HepG2 (cell line): ENCODE results near the gene H2AZ1. TPM values are rescaled to one million over a fixed set of nuclear protein-coding genes. Genes with fewer than 3 reads are reported as not detected.

Experiments used
- ATAC-seq: fragments of 200-7000 bp; cut with Tn5 transposase; 3 replicates; pipeline ENCODE4 v1.9.1; 2020; ENCODE audit warnings: mild to moderate bottlenecking, moderate library complexity
- BruUV-seq: library from RNA; stranded (reverse); fragments of 400-500 nt; replicated peaks from 2 replicates; lab custom pipeline; 2021; lab: Mats Ljungman, UMichigan
- CTCF ChIA-PET: fragments of 300-600 bp; formaldehyde crosslinking; extraction: SDS; loops from one replicate; lab custom pipeline; 2021; ENCODE audit warnings: low total read pairs, inconsistent platforms, low intra/inter-chr PET ratio; lab: Yijun Ruan, JAX
- POLR2A ChIA-PET: fragments of 350-600 bp; sonication (Branson Sonifier 250); formaldehyde crosslinking; loops from one replicate; lab custom pipeline; 2020; ENCODE audit warnings: antibody characterized with exemption, inconsistent platforms; lab: Yijun Ruan, JAX
- DNase-seq: peaks from one replicate; pipeline ENCODE4 v3.0.0-alpha.2; 2015; ENCODE audit warnings: low spot score
- FAIRE-seq: peaks from 3 replicates; lab custom pipeline; 2011; peaks lifted over from hg19 to GRCh38; lab: Jason Lieb, UNC
- H2AFZ ChIP-seq: one replicate; pipeline ENCODE4 v1.6.1; 2011; ENCODE audit warnings: low read length, inconsistent platforms
- H3K27ac ChIP-seq: fragments of 300-600 bp; 3 replicates; pipeline ENCODE4 v1.8.0; 2011; ENCODE audit warnings: mixed run types, mild to moderate bottlenecking, mixed read lengths, low read length, inconsistent platforms; ENCODE audit not compliant: insufficient read depth; ENCODE audit errors: extremely low read length
- H3K27me3 ChIP-seq, 2 experiments: fragments of 200-600 bp in 1 of 2; 2 replicates in 1 of 2; 3 replicates in 1 of 2; pipeline versions ENCODE4 v1.6.0 to v1.8.0; 2011; ENCODE audit warnings: low read length in 2 of 2, mild to moderate bottlenecking in 2 of 2, moderate library complexity in 2 of 2, inconsistent platforms in 1 of 2; ENCODE audit not compliant: insufficient read depth in 2 of 2, control insufficient read depth in 1 of 2
- H3K36me3 ChIP-seq, 2 experiments: fragments of 200-600 bp in 1 of 2; replicated peaks in 1 of 2; 2 replicates in 1 of 2; 3 replicates in 1 of 2; pipeline versions ENCODE4 v1.5.1 to v1.8.0; 2011; ENCODE audit warnings: low read length in 2 of 2, inconsistent platforms in 1 of 2; ENCODE audit not compliant: insufficient read depth in 2 of 2, control insufficient read depth in 1 of 2
- H3K4me1 ChIP-seq: 2 replicates; pipeline ENCODE4 v1.5.1; 2012; ENCODE audit warnings: low read length, inconsistent platforms; ENCODE audit not compliant: insufficient read depth
- H3K4me2 ChIP-seq: 2 replicates; pipeline ENCODE4 v1.6.0; 2011; ENCODE audit warnings: low read depth, low read length, inconsistent platforms
- H3K4me3 ChIP-seq, 3 experiments: fragments of 200-600 bp in 1 of 3; sonication (generic), shearing (Covaris generic) in 1 of 3; replicated peaks in 1 of 3; 2 replicates each; pipeline ENCODE4 v1.5.1; 2011 to 2016; ENCODE audit warnings: low read length in 3 of 3, inconsistent platforms in 2 of 3, low read depth in 2 of 3, mild to moderate bottlenecking in 2 of 3, control low read depth in 1 of 3, mixed read lengths in 1 of 3; ENCODE audit not compliant: insufficient read depth in 1 of 3
- H3K79me2 ChIP-seq: one replicate; pipeline ENCODE4 v1.6.1; 2011; ENCODE audit warnings: low read length, inconsistent platforms; ENCODE audit not compliant: insufficient read depth
- H3K9ac ChIP-seq: 2 replicates; pipeline ENCODE4 v1.6.0; 2011; ENCODE audit warnings: mild to moderate bottlenecking, low read depth, low read length, inconsistent platforms; ENCODE audit not compliant: insufficient read depth
- H3K9me3 ChIP-seq: 2 replicates; pipeline ENCODE4 v1.5.1; 2012; ENCODE audit warnings: mild to moderate bottlenecking, low read length
- H4K20me1 ChIP-seq: 2 replicates; pipeline ENCODE4 v1.6.0; 2011; ENCODE audit warnings: inconsistent platforms, mild to moderate bottlenecking, low read length, moderate library complexity; ENCODE audit not compliant: insufficient read depth
- BHLHE40 ChIP-seq: IDR thresholded peaks from 2 replicates; pipeline ENCODE4 v1.6.1; 2011; ENCODE audit warnings: low read length, improper control_type of control experiment
- CENPX ChIP-seq: sonication (generic); formaldehyde crosslinking; IDR thresholded peaks from 2 replicates; pipeline ENCODE4 v1.9.0; 2021; ENCODE audit warnings: mild to moderate bottlenecking, missing genetic modification reagents, moderate library complexity
- FLYWCH1 ChIP-seq: sonication (generic); formaldehyde crosslinking; IDR thresholded peaks from 2 replicates; pipeline ENCODE4 v1.8.1; 2023; ENCODE audit warnings: mild to moderate bottlenecking, missing genetic modification reagents
- HBP1 ChIP-seq: IDR thresholded peaks from 2 replicates; pipeline ENCODE4 v1.6.1; 2016; ENCODE audit warnings: low read depth, control low read depth
- HMG20B ChIP-seq: conservative IDR thresholded peaks from 2 replicates; pipeline ENCODE4 v1.6.1; 2016; ENCODE audit warnings: missing genetic modification reagents, missing compliant biosample characterization
- JUND ChIP-seq: sonication (generic); formaldehyde crosslinking; IDR thresholded peaks from 2 replicates; pipeline ENCODE4 v1.8.0; 2022; ENCODE audit warnings: mild to moderate bottlenecking, missing genetic modification reagents
- TERF1 ChIP-seq: sonication (generic); formaldehyde crosslinking; IDR thresholded peaks from 2 replicates; pipeline ENCODE4 v1.8.0; 2022; ENCODE audit warnings: mild to moderate bottlenecking, missing genetic modification reagents, moderate library complexity
- TFDP2 ChIP-seq: sonication (generic); formaldehyde crosslinking; IDR thresholded peaks from 2 replicates; pipeline ENCODE4 v1.4.0; 2020; ENCODE audit warnings: missing genetic modification reagents
- ZNF414 ChIP-seq: sonication (generic); formaldehyde crosslinking; IDR thresholded peaks from 2 replicates; pipeline ENCODE4 v1.5.0; 2020; ENCODE audit warnings: missing genetic modification reagents
- WGBS: methylation state at CpG from one replicate; pipeline ENCODE4 v1.1.6; 2017; ENCODE audit warnings: low lambda C conversion rate; 5-methylcytosine and 5-hydroxymethylcytosine counted together
- in situ Hi-C: cut with HindIII; loops from 2 replicates; pipeline ENCODE4 v1.10.0; 2017; ENCODE audit warnings: low pct_unique_long_range_greater_than_20kb; ENCODE audit not compliant: extremely low pct_ligation_motif_present
- intact Hi-C: fragments of 100-400 bp; cut with micrococcal nuclease; formaldehyde crosslinking; loops from one replicate; pipeline ENCODE4 v1.10.0; 2022; ENCODE audit not compliant: unreplicated experiment
- polyA plus RNA-seq, 8 experiments: library from polyadenylated mRNA; depleted of rRNA in 3 of 8; stranded (reverse) in 7 of 8; unstranded in 1 of 8; fragments of >200 nt; fragmentation: Illumina TruSeq in 4 of 8; extraction: Trizol in 4 of 8; gene quantifications; 2 replicates each; pipeline versions ENCODE4 v1.2.1 to v1.2.3, GENCODE V29; 2011 to 2016; ENCODE audit warnings: low read depth in 4 of 8, missing spikeins in 1 of 8, mixed read lengths in 1 of 8; ENCODE audit not compliant: insufficient read depth in 1 of 8
- total RNA-seq, 5 experiments: library from RNA; depleted of rRNA; stranded (reverse); fragments of >200 nt; fragmentation: Illumina TruSeq; extraction: Trizol; gene quantifications; 2 replicates each; pipeline ENCODE4 v1.2.3, GENCODE V29; 2016; ENCODE audit warnings: low read depth in 1 of 5
- TF ChIP-seq, protein P1 (sequence below): sonication (generic); formaldehyde crosslinking; IDR thresholded peaks from 2 replicates; pipeline ENCODE4 v1.5.1; 2020; ENCODE audit warnings: missing genetic modification reagents, mild to moderate bottlenecking, borderline replicate concordance
- TF ChIP-seq, protein P2 (sequence below): sonication (generic); formaldehyde crosslinking; IDR thresholded peaks from 2 replicates; pipeline ENCODE4 v1.9.0; 2021; ENCODE audit warnings: missing genetic modification reagents, borderline replicate concordance
- TF ChIP-seq, protein P3 (sequence below): sonication (generic); formaldehyde crosslinking; IDR thresholded peaks from 2 replicates; pipeline ENCODE4 v1.5.0; 2020; ENCODE audit warnings: missing genetic modification reagents

The H2AZ1 gene
- total and polyA plus RNA-seq, 2 of the 13 experiments (the other 11 are each of a cell fraction or from before 2014, with no cell fraction given): 301 to 574 TPM

GRCh38 chr4:99934891-99935290 is 15.2 kb downstream of the H2AZ1 start (continued):
- TF ChIP-seq, protein P1, sequence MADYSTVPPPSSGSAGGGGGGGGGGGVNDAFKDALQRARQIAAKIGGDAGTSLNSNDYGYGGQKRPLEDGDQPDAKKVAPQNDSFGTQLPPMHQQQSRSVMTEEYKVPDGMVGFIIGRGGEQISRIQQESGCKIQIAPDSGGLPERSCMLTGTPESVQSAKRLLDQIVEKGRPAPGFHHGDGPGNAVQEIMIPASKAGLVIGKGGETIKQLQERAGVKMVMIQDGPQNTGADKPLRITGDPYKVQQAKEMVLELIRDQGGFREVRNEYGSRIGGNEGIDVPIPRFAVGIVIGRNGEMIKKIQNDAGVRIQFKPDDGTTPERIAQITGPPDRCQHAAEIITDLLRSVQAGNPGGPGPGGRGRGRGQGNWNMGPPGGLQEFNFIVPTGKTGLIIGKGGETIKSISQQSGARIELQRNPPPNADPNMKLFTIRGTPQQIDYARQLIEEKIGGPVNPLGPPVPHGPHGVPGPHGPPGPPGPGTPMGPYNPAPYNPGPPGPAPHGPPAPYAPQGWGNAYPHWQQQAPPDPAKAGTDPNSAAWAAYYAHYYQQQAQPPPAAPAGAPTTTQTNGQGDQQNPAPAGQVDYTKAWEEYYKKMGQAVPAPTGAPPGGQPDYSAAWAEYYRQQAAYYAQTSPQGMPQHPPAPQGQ (CRISPR knock-in tag): no peak
- TF ChIP-seq, protein P2, sequence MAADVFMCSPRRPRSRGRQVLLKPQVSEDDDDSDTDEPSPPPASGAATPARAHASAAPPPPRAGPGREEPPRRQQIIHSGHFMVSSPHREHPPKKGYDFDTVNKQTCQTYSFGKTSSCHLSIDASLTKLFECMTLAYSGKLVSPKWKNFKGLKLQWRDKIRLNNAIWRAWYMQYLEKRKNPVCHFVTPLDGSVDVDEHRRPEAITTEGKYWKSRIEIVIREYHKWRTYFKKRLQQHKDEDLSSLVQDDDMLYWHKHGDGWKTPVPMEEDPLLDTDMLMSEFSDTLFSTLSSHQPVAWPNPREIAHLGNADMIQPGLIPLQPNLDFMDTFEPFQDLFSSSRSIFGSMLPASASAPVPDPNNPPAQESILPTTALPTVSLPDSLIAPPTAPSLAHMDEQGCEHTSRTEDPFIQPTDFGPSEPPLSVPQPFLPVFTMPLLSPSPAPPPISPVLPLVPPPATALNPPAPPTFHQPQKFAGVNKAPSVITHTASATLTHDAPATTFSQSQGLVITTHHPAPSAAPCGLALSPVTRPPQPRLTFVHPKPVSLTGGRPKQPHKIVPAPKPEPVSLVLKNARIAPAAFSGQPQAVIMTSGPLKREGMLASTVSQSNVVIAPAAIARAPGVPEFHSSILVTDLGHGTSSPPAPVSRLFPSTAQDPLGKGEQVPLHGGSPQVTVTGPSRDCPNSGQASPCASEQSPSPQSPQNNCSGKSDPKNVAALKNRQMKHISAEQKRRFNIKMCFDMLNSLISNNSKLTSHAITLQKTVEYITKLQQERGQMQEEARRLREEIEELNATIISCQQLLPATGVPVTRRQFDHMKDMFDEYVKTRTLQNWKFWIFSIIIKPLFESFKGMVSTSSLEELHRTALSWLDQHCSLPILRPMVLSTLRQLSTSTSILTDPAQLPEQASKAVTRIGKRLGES (CRISPR knock-in tag): no peak
- no peak for TF ChIP-seq FLYWCH1 (CRISPR knock-in tag)
- TF ChIP-seq ZNF414 (CRISPR knock-in tag): no peak
- no peak for TF ChIP-seq CENPX (CRISPR knock-in tag)

- Histone ChIP-seq H3K9ac (no peak overlapping the region), H3K79me2 (peaks cover 17% of the 10 kb centered on the region), H3K27me3 (no peaks in the 10 kb centered on the region), H3K27ac (no peak overlapping the region), H3K36me3 (peaks cover 5 to 17% of the 10 kb centered on the region in 2 experiments; a peak in 4 of 5 replicates), H3K4me1 (no peaks in the 10 kb centered on the region), H3K4me3 (no peak overlapping the region), H4K20me1 (no peaks in the 10 kb centered on the region), H2AFZ (no peak overlapping the region), H3K4me2 (no peak overlapping the region), H3K9me3 (no peaks in the 10 kb centered on the region)
- intact Hi-C loops: no loop called here
- in situ Hi-C loops: no loop called here
- CTCF ChIA-PET: no interaction called here
- no TSS peak for BruUV-seq
- ATAC-seq (no peak), DNase-seq (no peak), FAIRE-seq (no peak)
- POLR2A ChIA-PET: no interaction called here
- WGBS: 93% methylated on average over 2 of the region's 2 CpGs
- no peak for TF ChIP-seq HMG20B
- no peak for TF ChIP-seq TFDP2 (CRISPR knock-in tag)
- TF ChIP-seq, protein P3, sequence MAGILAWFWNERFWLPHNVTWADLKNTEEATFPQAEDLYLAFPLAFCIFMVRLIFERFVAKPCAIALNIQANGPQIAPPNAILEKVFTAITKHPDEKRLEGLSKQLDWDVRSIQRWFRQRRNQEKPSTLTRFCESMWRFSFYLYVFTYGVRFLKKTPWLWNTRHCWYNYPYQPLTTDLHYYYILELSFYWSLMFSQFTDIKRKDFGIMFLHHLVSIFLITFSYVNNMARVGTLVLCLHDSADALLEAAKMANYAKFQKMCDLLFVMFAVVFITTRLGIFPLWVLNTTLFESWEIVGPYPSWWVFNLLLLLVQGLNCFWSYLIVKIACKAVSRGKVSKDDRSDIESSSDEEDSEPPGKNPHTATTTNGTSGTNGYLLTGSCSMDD (CRISPR knock-in tag): no peak
- TF ChIP-seq HBP1 (CRISPR knock-in tag): no peak
- TF ChIP-seq JUND: no peak
- TF ChIP-seq TERF1 (CRISPR knock-in tag): no peak
- no peak for TF ChIP-seq BHLHE40
Observed at GRCh38 chr4:99927566-99927965, 22.5 kb downstream of the H2AZ1 start.
